Stimulated activated CD8-positive, alpha-beta memory T cell treated with anti-CD3 and anti-CD28 coated beads, Interleukin-2, amount 100 ng/mL, for 1 hour (primary cell): ENCODE data around the gene KHK.
"Not testable (repeated sequence)": the region's sequence is repeated elsewhere in the genome, so short reads cannot be mapped to it uniquely, and the experiment has no call there.

ENCODE experiments used
- DNase-seq, 2 donors: peaks; one replicate each; pipeline ENCODE4 v3.0.0-alpha.2; 2020; ENCODE audit warnings: low read depth in 2 of 2

KHK gene

DNA sequence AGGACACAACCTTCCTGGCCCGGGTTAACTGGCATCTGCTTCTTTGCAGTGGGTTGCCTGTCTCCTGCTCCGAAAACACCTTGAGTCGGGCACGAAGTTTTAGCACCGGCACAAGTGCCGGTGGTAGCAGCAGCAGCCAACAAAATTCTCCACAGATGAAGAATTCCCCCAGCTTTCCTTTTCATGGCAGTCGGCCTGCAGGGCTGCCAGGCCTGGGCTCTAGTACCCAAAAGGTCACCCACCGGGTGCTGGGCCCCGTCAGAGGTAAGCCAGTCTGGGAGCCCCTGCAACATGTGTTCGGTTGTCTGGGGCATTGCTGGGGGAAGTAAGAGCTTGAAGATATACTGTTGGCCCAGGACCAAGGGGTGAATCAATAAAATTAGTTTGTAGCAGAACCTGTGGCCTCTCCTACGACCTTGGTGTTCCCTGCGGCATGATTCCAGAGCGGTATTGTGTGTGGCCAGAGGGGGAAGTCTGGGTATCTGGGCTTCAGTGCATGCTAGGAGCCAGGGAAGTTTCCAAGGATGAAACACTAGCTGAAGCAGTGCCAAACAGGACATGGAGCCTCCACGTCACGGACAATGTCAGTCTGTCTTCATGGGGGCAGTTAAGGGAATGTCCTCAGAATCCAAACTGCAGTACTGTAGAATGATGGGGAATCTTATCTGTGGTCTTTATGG lies 27.3 kb upstream of the KHK start:
- DNase-seq, result no peak

GRCh38 chr2:27060323-27060722 lies 26.2 kb upstream of the KHK start:
- no peak for DNase-seq

DNA sequence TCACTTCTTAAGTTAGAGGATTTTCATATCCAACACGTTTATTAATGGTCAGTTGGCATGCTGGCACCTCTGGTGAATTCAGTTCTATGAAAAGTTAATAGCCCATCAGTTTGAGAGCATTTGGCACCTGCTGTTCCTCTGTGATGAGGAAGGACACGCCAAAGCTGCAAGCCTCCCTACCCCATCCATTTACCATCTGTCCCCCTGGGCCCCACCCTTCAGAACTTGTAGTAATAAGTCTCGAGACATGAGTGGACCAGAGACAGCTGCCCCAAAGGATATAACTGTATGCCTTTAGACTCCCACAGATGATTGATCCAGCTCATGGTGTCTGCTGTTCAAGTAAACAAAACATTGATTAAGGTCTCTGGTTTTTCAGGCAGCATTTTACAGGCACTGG lies 21.4 kb upstream of the KHK start:
- DNase-seq, result no peak

- no peak for DNase-seq
Measured at GRCh38 chr2:27067385-27067784, 19.2 kb upstream of the KHK start.

DNA sequence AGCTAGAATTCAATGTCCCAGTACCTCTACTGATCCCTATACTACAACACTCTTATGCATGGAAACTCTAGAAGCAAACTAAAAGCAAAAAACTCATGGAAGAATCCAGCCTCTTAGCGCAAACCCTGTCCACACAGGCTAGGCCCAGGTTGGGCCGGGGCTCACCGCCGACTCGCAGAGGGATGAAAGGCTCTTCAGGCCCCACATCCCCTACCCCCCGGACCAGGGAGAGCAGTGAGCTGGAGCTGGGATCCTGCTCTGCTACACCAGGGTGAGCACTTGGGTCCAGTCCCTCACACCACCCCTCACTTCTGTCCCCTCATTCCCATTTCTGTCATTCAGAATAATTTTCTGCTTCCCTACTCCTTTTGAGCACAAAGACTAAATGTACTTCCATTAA lies 17.1 kb upstream of the KHK start:
- DNase-seq, result no peak

DNA sequence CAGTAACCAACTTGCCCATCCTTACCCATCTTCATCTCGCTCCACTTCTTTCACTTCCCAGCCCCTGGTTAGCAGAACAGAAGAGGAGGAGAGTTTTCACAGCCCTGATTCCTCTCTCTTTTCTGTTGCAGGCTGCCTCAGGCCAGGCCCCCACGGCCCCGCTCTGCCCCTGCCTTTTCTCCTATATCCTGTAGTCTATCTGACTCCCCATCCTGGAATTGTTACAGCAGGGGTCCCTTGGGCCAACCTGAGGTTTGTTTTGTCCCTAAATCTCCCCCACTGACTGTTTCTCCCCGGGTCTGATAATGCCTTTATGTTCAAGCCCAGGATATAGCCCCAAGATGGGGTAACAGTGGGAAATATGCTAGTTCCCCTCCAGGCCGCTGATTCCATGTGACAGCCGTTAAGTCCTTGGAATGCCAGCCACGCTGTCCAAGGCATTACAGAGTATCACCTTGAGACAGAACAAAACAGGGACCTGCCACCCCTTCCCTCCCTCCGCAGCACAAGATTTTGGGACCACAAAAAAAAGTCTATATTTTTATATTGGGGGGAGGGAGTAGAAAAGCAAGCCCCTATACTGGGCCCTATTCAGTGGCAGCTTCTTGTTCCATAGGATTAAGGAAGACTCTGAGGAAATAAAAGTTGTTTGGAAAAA lies 16.5 kb upstream of the KHK start:
- DNase-seq, result no peak

- DNase-seq, result no peak
Measured at GRCh38 chr2:27070653-27071276, 15.8 kb upstream of the KHK start.

DNA sequence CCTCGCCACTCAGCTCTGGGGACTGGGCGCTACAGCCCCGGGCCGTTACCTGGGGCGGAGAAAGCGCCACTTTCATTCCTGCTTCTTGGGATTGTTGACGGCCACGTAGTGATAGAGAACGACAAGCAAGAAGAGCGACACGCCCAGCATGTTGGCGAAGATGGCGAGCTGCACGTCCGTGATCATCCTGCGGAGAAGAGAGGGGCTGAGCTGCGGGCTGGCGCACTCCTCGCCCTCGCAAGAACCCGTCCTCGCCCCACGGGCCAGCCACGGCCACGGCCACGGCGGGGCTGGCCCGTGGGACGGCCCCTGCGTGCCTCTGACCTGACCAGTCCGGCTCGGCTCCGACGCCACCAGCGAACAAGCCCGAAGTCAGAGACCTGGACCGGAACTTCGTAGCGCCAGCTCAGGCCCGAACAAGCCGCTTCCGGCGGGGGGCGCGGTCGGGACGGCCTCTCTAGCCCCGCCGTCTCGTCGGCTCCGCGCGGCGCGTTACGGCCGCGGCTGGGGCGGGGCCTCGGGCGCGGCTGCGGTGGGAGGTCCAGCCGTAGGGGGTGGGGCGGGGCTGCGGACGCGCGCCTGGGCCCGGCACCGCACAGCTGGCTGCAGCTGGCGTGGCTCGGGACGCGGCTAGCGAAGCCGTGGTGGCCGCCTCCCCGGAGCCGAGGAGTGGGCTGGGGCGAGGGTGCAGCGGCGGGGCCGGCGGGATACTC lies 15.1 kb upstream of the KHK start, which contains the start of gene OST4:
TSS of gene OST4 (minus strand) at position 378 of the 713 bp plus-strand sequence.
- peak; percentile 74 to 79 for DNase-seq

GRCh38 chr2:27071990-27072830 lies 14.4 kb upstream of the KHK start:
- no peak for DNase-seq

DNA sequence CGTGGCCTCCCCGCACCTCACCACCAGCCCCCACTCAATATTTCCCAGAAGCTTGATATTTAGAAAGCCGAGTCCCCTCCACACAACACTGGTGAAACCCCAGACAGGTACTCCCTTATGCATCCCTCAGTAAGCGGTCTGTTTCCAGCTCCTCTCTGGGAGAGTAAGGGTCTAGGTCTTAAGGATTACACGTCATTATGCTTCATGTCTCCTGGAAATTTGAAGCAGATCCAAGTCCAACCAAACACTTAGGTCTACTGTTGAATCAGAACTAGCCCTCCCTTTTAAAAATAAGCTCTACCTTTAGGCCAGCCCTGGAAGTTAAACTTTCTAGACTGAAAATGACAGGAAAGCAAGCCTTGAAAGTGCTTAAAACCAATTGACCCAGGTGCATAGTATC lies 13.7 kb upstream of the KHK start:
- no peak for DNase-seq

DNA sequence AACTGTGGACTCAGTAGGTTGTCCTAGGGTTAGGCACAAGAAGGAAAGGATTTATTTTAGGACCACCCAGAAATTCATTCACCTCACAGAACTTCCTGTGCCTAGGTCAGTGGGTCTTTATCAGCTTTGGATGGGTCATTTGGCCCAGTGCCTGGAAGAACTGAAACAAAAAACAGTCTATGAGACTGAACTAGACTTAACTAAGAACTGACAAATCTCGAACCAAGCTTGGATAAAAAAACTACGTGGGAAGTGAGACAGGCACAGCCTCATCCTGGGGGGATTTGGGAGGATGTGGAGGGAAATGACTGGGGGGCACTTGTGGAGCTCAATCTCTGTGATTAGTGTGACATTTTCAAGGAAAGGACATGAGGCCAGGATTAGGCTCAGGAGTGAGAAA lies 12.8 kb upstream of the KHK start:
- DNase-seq, result no peak

DNA sequence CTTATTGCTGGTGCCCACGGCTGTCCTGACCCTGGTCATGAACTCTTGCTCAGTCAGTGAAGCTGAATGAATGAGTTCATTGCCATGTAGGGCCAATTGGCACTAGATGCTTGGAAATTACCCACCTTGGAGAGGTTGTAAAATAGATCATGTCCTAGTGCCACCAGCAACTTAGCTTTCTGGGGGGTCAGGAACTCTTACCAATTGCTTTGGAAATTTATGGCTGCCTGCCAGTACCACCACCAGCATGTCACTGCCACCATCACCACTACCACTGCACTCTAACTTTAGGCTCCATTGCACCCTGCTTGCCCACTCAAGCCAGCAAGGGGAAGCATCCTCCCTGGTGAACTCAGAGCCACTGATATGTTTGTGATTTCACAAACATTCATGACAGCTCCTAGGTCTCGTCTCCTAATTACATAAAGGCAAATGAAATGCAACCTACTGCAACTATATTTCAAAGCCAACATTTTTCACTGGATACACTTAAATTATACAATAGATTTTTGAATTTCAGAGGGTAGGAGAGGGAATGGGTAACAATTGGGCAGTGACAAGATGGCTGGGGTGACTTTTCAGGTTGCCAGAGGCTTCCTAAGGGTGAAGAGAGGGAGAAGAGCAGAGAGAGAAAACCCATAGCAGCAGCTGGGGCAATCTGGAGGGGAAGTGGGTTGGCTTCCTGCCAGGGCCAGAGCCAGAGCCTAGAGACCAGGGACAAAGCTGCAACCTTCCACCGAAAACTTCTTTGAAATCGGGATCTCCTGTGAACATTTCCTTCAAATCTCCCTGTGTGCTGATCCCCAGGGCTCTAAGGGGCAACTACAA lies 11.6 kb upstream of the KHK start:
- DNase-seq, result peak in 1 of 2 donors; percentile 32

GRCh38 chr2:27075566-27075871 lies 11.1 kb upstream of the KHK start:
- DNase-seq, result not testable (repeated sequence)

GRCh38 chr2:27076323-27076722 lies 10.2 kb upstream of the KHK start:
- no peak for DNase-seq

DNA sequence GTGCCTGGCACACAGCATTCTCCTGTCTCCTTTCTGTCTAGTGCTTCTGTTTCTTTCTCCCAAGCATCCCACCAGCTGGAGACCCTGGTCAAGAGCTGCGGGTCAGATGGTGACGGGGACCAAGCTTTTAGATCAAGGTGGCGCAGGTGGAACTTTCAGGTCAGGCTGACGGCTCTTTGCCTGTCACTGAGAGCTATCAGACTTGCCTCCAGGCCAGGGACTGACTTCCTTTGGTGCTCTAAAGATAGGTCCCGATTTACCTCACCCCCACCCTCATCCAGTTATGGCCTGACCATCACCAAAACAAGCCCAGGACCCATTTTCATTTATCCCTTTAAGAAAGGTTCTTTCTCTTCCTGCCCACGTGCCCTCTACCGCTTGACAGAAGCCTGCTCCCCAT lies 9.3 kb upstream of the KHK start:
- no peak for DNase-seq

GRCh38 chr2:27078267-27079194 lies 8.0 kb upstream of the KHK start, which contains the start of gene EMILIN1:
EMILIN1 (plus strand) TSS chr2:27078615; CDS start chr2:27079066, 451 bp downstream.
- DNase-seq, result no peak

DNA sequence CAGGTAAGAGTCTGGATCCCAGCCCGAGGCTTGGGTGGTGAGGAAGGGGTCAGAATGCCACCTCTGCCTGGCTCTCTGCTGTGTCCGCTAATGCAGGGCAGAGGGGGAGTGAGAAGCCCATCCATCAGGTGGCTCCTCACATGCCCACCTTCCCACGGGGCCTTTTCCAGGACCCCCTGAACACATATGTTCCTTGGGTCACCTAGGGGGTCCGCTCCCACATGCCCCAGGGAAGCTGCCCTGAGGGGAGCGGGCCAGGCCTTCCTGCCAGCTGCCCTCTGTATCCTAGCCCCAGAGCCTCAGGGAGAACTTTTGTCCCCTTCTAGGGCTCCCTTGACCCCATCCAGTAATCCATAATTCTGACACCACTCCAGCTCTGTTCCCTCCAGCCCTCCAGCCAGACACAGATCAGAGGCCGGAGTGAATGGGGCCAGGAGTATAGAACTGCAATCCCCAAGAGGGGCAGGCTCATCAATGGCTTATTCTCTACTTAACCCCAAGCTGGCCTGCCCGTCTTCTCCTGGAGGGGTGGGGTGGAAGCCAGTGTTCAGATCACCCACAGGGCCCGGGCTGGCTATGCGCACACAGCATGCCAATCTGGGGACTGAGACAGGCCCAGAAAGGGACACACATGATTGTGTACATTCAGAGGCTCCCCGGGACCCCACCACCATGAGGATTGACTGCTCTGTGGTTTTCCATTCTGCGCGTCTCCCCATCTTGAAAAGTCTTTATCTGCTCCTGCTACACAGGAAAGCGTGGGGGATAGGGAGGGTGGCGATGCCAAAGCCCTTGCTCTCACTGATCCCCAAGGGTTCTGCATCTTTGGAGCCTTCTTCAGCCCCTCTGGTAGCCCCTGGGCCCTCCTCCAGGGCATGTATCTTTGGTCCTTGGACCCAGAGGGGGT lies 7.1 kb upstream of the KHK start:
- no peak for DNase-seq

DNA sequence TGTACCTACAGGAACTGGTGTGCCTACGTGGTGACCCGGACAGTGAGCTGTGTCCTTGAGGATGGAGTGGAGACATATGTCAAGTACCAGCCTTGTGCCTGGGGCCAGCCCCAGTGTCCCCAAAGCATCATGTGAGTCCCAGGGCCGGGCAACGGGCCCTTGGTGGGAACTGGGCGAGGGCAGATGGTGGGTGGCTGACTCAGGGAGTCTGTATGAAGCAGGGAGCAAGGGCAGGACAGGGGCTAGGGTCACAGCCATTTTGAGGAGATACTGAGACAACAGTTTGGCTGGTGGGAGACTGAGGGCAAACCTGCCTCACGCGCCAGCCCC lies 6.5 kb upstream of the KHK start:
- DNase-seq, result no peak

DNA sequence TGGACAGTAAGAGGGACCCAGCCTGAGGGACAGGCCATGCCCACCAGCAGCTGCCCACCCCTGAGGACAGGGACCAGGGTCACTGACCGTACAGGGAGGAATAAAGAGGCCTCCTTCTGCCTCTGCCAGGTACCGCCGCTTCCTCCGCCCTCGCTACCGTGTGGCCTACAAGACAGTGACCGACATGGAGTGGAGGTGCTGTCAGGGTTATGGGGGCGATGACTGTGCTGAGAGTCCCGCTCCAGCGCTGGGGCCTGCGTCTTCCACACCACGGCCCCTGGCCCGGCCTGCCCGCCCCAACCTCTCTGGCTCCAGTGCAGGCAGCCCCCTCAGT lies 6.0 kb upstream of the KHK start:
- no peak for DNase-seq
